Measurements from ENCODE around the gene FAAP100.

The FAAP100 gene

DNA sequence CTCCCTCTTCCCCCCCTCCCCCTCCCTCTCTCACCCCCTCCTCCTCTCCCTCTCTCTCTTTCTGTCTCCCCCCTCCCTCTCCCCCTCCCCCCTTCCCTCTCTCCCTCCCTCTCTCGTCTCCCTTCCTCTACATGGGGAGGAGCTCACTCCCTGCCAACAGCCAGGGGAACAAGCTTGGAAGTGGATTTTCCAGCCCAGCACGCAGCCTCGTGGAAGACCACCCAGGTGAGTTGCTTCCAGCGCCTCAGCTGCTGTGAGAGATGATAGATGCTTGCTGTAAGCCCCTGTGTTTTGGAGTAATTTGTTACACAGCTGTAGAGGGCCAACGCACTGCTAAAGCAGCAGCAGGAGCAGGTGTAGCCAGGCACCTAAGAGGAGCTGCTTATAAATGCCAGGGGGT, 60.4 kb downstream of the FAAP100 start:
- no peak for DNase-seq (ENCODE audit: extremely low read depth in 1 of 2, low read depth in 1 of 2)

DNA sequence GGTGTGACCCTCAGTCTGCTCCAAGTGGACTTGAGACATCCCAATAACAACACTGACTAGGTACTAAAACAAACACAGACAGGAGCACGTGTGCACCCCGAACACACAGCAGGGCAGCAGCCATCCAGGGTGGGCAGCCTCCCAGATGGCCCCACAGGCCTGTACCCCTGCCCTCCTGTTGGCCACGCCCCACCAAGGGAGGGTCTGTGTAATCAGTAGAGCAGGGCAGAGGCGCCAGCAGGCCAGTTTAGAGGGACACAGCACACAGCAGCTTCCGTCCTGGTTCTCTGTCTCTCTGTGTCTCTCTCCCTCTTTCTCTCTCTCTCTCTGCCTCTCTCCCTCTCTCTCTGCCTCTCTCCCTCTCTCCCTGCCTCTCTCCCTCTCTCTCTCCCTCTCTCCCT, 61.0 kb downstream of the FAAP100 start:
- DNase-seq (ENCODE audit: extremely low read depth in 1 of 2, low read depth in 1 of 2): no peak

DNA sequence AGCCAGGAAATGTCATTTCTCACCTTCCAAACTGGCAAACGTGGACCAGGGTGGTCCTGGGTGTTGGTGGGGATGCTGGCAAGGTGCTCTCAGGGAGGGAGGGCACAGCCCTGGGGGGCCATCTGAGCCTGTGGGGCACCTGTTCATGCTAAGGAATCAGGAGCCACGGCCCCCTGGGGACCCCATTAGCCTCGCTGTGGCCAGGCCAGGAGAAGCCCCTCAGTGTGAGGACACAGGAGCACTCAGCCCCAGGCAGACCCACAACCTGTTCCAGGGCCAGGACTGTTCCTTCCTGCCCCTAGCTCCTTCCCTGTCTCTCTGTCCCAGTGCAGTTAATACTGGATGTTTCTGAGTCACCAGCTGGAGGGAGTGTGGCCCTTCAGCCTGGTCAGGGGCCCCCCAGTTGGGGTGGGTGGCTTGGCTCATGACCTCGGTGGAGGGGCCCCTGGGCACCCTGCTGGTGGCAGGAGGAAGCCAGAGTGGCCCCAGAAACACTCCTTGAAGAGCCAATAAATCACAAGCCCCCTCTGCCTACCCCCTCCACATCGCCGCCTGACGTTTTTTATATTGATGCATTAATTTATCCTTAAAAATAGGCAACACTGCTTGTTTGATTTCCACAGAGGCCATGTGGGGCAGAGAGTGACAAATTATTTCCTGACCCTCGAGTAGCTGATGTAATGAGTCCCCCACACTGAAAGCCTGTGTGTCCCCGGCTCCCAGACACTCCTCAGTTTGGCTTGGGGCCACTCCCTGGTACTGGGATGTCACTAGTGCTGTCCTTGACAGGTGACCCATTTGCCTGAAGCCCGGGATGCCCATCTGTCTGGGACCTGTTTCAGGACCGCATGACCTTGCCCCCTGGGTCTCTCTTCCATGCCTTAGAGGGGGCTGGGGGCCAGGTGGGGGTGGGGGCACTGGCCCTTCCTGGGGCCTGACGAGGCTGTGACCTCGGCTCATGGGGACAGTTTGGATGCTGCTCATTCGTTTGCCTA, 61.9 kb downstream of the FAAP100 start:
- no peak for DNase-seq (ENCODE audit: extremely low read depth in 1 of 2, low read depth in 1 of 2)
